Cerebellar cortex (tissue), 1 donor: Measurements from ENCODE around the gene CHST11.

Experiments
- DNase-seq: peaks from one replicate; pipeline ENCODE4 v3.0.0-alpha.2; 2015; ENCODE audit warnings: low spot score

CHST11 gene

GRCh38 chr12:104504146-104504545 is 47.4 kb downstream of the CHST11 start:
- DNase-seq = no peak

- no peak for DNase-seq
These were observed 48.5 kb downstream of the CHST11 start for GRCh38 chr12:104505095-104505818.

DNA sequence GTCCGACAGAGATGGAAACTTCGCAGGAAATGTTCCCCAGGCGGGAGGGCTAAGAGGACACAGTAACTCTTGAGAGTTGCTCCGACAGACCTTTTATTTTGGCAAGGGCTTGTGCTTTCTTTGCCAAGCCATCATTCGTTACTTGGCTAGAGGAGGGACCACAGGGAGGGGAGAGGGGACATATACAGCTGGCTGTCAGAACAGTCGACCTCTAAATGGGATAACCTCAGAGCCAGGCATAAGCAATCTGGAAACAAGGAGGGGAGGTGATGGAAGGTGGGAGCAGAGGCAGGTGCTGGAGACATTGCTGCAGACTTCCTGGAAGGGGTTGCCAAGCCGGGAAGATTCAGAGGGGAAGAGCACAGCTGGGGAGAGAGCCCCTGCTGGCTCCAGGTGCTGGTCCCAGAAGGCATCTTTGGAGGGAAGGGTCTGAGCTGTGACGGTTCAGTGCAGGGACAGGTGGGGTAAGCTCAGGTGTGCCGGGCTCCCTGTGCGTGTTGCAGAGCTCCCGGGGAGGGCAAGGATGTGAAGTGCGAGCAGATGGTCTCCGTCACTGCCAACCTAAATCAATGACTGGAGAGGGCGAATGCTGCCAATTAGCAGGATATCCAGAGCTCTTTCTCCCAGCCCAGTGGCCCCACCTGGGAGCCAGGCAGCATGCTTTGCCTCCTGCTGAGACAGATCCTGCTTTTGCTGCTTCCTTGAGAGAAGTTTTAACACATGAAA is 50.1 kb downstream of the CHST11 start:
- peak; percentile 67 for DNase-seq

DNA sequence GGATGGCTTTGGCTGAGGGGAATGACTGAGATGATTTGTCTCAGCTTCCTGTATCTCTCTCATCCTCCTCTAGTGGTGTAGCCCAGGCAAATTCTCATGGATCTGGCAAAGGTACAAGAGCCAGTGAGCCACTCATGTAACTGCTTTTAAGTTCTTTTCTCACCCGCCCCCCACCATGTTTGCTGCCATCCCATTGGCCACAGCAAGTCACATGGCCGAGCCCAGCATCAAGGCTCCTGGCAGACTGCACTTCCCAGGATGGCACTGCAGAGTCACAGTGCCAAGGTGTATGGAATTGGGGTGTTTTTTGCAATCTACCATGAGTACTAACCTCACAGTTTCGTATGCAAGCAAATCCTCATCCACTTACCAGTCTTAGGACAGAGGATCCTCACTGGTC is 50.9 kb downstream of the CHST11 start:
- no peak for DNase-seq

GRCh38 chr12:104508752-104509446 is 52.2 kb downstream of the CHST11 start:
- no peak for DNase-seq

- DNase-seq = no peak
These were observed 53.6 kb downstream of the CHST11 start for GRCh38 chr12:104510145-104510872.

DNA sequence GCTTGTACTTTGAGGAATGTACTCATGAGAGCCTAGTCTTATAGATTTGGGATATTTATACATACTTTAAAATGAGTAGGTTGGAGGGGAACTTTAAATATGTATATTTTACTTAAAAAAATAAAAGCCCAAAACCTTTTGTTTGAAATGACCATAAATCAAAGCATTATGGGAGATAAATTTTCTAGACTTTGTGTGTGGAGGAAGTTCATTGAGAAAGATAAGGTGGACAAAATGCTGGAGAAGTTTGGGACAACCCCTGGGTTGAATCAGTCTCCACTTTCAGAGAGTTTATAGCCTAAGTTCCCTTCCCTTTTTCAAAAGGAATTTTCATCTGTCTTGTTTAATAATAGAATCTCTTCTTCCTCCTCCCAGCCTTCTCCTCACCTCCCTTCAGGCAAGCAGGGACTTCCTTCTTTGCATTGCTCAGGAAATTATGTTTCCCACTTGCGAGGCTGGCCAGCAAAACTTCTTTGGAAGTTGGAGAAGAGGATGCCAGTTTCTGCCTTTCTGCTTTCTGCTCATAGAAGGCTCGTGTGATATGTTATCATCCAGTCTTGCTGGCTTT is 54.2 kb downstream of the CHST11 start:
- DNase-seq = no peak

DNA sequence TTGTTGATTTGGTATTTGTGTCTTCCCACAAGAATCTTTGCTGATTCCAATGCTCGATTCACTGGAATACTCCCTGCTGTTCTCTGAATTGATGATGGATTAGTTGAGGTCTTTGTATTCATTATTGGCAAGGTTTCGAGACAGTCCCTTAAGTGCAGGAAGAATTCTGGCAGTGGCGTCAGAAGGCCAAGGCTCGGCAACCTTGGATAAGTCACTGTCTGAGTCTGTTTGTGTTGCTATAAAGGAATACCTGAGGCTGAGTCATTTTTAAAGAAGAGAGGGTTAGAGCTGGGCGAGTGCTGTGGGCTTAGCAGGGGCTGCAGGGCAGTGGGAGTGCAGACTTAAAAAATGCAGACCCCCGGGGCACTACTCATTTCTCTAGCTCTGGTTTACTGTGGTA is 56.9 kb downstream of the CHST11 start:
- DNase-seq = no peak

GRCh38 chr12:104514092-104514810 is 57.5 kb downstream of the CHST11 start:
- DNase-seq = no peak

GRCh38 chr12:104515899-104516298 is 59.2 kb downstream of the CHST11 start:
- no peak for DNase-seq

DNA sequence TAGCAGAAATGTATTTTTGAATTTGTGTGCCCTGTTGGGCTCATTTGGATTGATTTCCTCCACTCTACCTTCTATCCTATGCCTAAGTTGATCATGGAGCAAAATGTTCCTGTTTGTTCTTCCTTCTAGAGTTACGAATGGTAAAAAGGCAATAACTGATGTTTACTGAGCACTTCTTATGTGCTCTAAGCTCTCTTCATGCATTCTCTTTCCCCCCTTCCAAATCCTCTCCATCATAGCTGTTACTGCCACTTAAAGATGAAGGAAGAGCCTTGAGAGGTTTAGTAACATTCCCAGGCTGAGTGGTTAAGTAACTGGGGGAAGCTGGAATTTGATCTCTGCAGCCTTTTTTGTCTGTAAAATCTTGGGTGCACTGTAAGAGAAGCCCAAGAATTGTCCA is 60.1 kb downstream of the CHST11 start:
- DNase-seq = no peak

DNA sequence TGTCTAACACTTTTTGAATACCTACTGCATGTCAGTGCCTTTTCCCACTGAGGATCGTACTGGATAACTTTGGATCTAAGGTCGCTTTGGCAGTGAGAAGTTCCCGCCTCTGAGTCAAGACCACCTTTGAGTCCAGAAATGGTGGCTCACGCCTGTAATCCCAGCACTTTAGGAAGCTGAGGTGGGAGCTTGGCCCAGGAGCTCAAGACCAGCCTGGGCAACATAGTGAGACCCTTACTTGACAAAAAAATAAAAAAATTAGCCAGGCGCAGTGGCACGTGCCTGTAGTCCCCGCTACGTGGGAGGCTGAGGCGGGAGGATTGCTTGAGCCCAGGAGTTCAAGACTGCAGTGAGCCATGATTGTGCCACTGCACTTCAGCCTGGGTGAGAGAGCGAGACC is 61.1 kb downstream of the CHST11 start:
- no peak for DNase-seq

- DNase-seq = no peak
These were observed 62.7 kb downstream of the CHST11 start for GRCh38 chr12:104519190-104520019.

DNA sequence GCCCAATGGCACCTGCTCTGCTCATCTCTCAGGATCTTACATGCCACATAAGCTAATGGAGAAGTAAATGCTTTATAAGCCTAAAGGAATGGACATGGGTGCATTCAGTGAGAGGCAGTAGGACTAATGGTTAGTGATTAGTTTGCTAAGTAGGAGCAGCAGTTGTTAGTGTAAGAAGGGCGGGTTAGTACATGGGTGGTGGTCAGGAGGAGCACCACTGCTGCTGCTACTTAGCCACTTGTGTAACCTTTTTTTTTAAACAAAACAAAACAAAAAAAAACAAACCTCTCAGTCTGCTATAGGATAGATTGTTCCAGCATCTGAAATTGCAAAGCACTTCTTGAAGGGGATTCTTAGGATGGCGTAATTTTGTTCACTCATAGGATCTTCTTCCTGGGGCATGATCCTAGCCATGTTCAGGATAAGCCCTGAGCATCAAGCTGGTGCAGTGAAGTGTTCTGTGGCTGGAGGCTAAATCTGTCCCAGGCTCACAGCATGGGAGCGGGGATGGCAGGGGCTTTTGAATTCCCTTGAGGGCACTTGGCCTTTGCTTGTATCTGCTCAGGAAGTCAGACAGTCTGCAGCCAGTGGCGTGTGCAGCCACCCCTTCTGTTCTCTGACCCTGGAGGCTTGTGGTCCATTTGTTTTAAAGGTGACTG is 63.6 kb downstream of the CHST11 start:
- DNase-seq = no peak

- DNase-seq = no peak
These were observed 65.0 kb downstream of the CHST11 start for GRCh38 chr12:104521731-104522130.

DNA sequence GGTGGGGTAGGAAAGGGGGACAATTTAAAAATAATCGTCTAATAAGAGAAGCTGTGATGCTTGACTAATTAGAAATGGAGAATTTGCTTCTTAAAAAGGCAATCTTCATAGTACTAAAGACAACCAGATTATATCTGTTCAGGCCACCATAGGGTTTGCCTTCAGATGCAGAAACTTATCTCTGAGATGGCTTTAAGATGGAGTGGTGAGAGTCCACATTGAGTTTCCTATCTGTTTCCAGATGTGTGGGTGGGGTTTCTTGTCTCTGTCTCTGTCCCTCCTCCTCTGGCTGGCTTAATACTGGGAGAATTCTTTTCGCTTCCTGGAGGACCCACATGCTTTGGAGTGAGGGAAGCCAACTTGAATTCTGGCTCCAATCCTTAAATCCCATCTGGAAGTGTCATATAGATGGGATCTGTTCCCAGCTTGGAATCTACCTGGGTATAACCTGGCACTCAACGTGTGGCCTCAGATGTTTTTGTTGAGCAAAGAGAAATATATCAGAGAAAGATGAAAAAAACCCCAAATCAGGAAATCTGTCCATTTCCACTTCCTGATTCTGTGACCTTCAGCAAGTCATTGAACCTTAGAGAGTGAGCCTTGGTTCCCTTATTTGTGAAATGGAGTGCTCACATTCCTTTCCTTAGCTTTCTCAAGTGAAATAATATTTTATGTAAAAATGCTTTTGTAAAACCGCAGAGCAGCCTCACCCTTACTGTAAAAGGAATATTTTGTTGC is 66.4 kb downstream of the CHST11 start:
- peak; percentile 43 for DNase-seq

DNA sequence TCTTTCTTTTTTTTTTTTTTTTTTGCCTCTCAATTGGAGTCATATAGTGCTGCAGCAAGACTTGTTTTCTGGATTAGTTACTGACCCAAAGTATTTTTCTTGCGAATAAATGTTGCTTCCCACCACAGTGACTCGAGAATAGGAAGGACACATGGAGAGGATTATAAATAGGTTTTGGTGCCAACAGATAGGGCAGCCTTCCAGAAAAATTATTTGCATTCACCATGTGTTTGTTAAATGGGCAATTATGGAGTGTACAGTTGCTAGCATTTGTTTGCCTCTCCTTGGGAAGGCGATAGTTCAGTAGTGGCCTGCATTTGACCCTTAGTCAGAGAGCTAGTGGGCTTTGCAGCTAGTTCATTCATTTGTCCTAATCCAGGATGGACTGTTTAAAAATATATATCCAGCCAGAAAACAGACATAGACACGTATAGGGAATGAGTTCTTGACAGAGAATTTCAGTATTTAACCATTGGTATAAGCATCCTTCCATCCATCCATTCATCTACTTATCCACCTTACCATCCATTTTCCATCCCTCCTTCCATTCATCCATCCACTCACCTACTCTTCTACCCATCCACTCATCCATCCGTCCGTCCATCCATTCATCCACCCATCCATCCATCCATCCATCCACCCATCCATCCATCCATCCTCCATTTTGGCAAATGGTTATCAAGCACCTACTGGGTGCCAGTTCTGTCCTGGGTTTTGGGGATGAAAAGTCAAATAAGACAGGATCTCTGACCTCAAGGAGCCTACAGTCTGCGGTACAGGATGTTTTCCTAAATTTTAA is 67.5 kb downstream of the CHST11 start:
- peak; percentile 71 for DNase-seq

- no peak for DNase-seq
These were observed 69.6 kb downstream of the CHST11 start for GRCh38 chr12:104526320-104526719.
